Measurements from ENCODE around the gene TRPC4AP. TPM values are rescaled to one million over a fixed set of nuclear protein-coding genes. Genes with fewer than 3 reads are reported as not detected.

Gene TRPC4AP
- total RNA-seq, 1 donor from 2014 or later: 67.6 TPM

GRCh38 chr20:35027301-35027700 lies 65.3 kb downstream of the TRPC4AP start:
- TF ChIP-seq, protein P1, sequence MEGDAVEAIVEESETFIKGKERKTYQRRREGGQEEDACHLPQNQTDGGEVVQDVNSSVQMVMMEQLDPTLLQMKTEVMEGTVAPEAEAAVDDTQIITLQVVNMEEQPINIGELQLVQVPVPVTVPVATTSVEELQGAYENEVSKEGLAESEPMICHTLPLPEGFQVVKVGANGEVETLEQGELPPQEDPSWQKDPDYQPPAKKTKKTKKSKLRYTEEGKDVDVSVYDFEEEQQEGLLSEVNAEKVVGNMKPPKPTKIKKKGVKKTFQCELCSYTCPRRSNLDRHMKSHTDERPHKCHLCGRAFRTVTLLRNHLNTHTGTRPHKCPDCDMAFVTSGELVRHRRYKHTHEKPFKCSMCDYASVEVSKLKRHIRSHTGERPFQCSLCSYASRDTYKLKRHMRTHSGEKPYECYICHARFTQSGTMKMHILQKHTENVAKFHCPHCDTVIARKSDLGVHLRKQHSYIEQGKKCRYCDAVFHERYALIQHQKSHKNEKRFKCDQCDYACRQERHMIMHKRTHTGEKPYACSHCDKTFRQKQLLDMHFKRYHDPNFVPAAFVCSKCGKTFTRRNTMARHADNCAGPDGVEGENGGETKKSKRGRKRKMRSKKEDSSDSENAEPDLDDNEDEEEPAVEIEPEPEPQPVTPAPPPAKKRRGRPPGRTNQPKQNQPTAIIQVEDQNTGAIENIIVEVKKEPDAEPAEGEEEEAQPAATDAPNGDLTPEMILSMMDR (IDR thresholded peaks at IDR 0.05): no peak
- ATAC-seq (no peak), DNase-seq (no peak)
- intact Hi-C loops (cut with DNase I): no loop called here
- H3K27me3 ChIP-seq: no peaks in the 10 kb centered on the region
- H3K4me1 ChIP-seq: no peaks in the 10 kb centered on the region
- H3K27ac ChIP-seq: no peak overlapping the region
- no peak overlapping the region for H3K4me3 ChIP-seq
- peaks cover 88% of the 10 kb centered on the region for H3K36me3 ChIP-seq
- H3K9me3 ChIP-seq: no peaks in the 10 kb centered on the region

DNA sequence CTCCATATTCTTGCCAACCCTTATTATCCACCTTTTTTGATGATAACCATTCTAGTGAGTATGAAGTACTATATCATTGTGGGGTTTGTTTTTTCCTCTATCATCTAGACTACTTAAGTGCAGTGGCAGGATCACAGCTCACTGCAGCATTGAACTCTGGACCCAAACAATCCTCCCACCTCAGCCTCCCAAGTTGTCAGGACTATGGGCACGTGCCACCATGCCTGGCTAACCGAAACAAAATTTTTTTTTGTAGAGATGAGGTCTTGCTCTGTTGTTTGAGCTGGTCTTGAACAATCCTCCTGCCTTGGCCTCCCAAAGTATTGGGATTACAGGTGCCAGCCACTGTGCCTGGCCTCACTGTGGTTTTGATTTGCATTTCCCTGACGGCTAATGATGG lies 67.5 kb downstream of the TRPC4AP start:
- Histone ChIP-seq H3K9me3 (no peaks in the 10 kb centered on the region), H3K4me3 (no peak overlapping the region), H3K27ac (no peak overlapping the region), H3K4me1 (no peaks in the 10 kb centered on the region), H3K27me3 (no peaks in the 10 kb centered on the region), H3K36me3 (peaks cover 88% of the 10 kb centered on the region)
- no peak for ATAC-seq
- DNase-seq: no peak
- TF ChIP-seq, protein P1 (IDR thresholded peaks at IDR 0.05): no peak
- intact Hi-C loops (cut with DNase I): no loop called here

GRCh38 chr20:35023624-35024023 lies 69.0 kb downstream of the TRPC4AP start:
- intact Hi-C loops (cut with DNase I): no loop called here
- DNase-seq (no peak), ATAC-seq (no peak)
- no peaks in the 10 kb centered on the region for H3K9me3 ChIP-seq
- peaks cover 91% of the 10 kb centered on the region for H3K36me3 ChIP-seq
- H3K4me3 ChIP-seq: no peak overlapping the region
- H3K27ac ChIP-seq: no peak overlapping the region
- H3K27me3 ChIP-seq: no peaks in the 10 kb centered on the region
- TF ChIP-seq, protein P1 (IDR thresholded peaks at IDR 0.05): no peak
- H3K4me1 ChIP-seq: no peaks in the 10 kb centered on the region

GRCh38 chr20:35021831-35022230 lies 70.8 kb downstream of the TRPC4AP start:
- TF ChIP-seq, protein P1 (IDR thresholded peaks at IDR 0.05): no peak
- no peak for ATAC-seq
- Histone ChIP-seq H3K9me3 (no peaks in the 10 kb centered on the region), H3K4me1 (no peaks in the 10 kb centered on the region), H3K36me3 (peaks cover 83% of the 10 kb centered on the region), H3K27me3 (no peaks in the 10 kb centered on the region), H3K4me3 (no peak overlapping the region), H3K27ac (no peak overlapping the region)
- DNase-seq: no peak
- intact Hi-C loops (cut with DNase I): no loop called here

GRCh38 chr20:35021063-35021462 lies 71.5 kb downstream of the TRPC4AP start:
- H3K4me1 ChIP-seq: no peaks in the 10 kb centered on the region
- intact Hi-C loops (cut with DNase I): no loop called here
- no peaks in the 10 kb centered on the region for H3K27me3 ChIP-seq
- ATAC-seq (no peak), DNase-seq (no peak)
- TF ChIP-seq, protein P1 (IDR thresholded peaks at IDR 0.05): no peak
- no peak overlapping the region for H3K4me3 ChIP-seq
- H3K36me3 ChIP-seq: peaks cover 86% of the 10 kb centered on the region
- no peak overlapping the region for H3K27ac ChIP-seq
- H3K9me3 ChIP-seq: no peaks in the 10 kb centered on the region

All from upper lobe of right lung (tissue), 1 donor.